HG02885 (cell line): ENCODE results near the gene KIF3C.
"Not testable (repeated sequence)": the region's sequence is repeated elsewhere in the genome, so short reads cannot be mapped to it uniquely, and the experiment has no call there.

Experiments used
- ATAC-seq: cut with Tn5 transposase; IDR thresholded peaks from one replicate; pipeline ENCODE4 v1.9.1; 2021; ENCODE audit warnings: mild to moderate bottlenecking; ENCODE audit not compliant: unreplicated experiment, poor library complexity

KIF3C gene

GRCh38 chr2:25982273-25982967 is at the start of gene KIF3C:
KIF3C (minus strand) TSS chr2:25982497; CDS start chr2:25981917, 580 bp downstream.
- peak; percentile 75 for ATAC-seq

- not testable (repeated sequence) for ATAC-seq
Observed at GRCh38 chr2:26028083-26028482, 45.8 kb upstream of the KIF3C start.

- ATAC-seq: no peak
Observed at GRCh38 chr2:26025509-26025908, 43.2 kb upstream of the KIF3C start.

- ATAC-seq: no peak
Observed at GRCh38 chr2:26024260-26024659, 42.0 kb upstream of the KIF3C start.

GRCh38 chr2:26020231-26020640 is 37.9 kb upstream of the KIF3C start:
- no peak for ATAC-seq

GRCh38 chr2:26018184-26019055 is 36.1 kb upstream of the KIF3C start:
- no peak for ATAC-seq

GRCh38 chr2:26017464-26018183 is 35.3 kb upstream of the KIF3C start:
- ATAC-seq: no peak

- not testable (repeated sequence) for ATAC-seq
Observed at GRCh38 chr2:26016706-26017045, 34.4 kb upstream of the KIF3C start.

GRCh38 chr2:26016012-26016705 is 33.9 kb upstream of the KIF3C start:
- no peak for ATAC-seq

GRCh38 chr2:26013668-26014067 is 31.4 kb upstream of the KIF3C start:
- ATAC-seq: no peak

GRCh38 chr2:26011990-26012856 is 29.9 kb upstream of the KIF3C start:
- ATAC-seq: no peak

- ATAC-seq: no peak
Observed at GRCh38 chr2:26011609-26011989, 29.3 kb upstream of the KIF3C start.

GRCh38 chr2:26010943-26011342 is 28.6 kb upstream of the KIF3C start:
- ATAC-seq: no peak

GRCh38 chr2:26009567-26009963 is 27.3 kb upstream of the KIF3C start:
- ATAC-seq: no peak

GRCh38 chr2:26008851-26009566 is 26.7 kb upstream of the KIF3C start:
- ATAC-seq: no peak

GRCh38 chr2:26008095-26008494 is 25.8 kb upstream of the KIF3C start:
- no peak for ATAC-seq

GRCh38 chr2:26002632-26003310 is 20.5 kb upstream of the KIF3C start:
- no peak for ATAC-seq

GRCh38 chr2:26001743-26002351 is 19.6 kb upstream of the KIF3C start:
- no peak for ATAC-seq
